ENCODE results near the gene OR4D2. TPM values are rescaled to one million over a fixed set of nuclear protein-coding genes. Genes with fewer than 3 reads are reported as not detected.

Gene OR4D2
- total RNA-seq (2022): not detected in 2 replicates
- not detected for Bru-seq, nascent RNA
- not detected for BruChase-seq, experiment 1, labeled RNA remaining after a 6-hour chase
- percentile 12 among the genes with signal in this experiment for BruChase-seq, experiment 2, labeled RNA remaining after a 2-hour chase
- long read RNA-seq: 0 reads

GRCh38 chr17:58166682-58167081 is at the start of gene OR4D2:
Gene OR4D2, plus strand, starts transcription at chr17:58166982. Its CDS starts 2,674 bp downstream, at chr17:58169656.
- no peaks in the 10 kb centered on the region for H3K36me3 Mint-ChIP-seq (ENCODE audit: insufficient read depth, unreplicated experiment)
- intact Hi-C loops (cut with micrococcal nuclease): no loop called here
- POLR2A ChIA-PET: no interaction called here
- TF ChIP-seq, protein P1, sequence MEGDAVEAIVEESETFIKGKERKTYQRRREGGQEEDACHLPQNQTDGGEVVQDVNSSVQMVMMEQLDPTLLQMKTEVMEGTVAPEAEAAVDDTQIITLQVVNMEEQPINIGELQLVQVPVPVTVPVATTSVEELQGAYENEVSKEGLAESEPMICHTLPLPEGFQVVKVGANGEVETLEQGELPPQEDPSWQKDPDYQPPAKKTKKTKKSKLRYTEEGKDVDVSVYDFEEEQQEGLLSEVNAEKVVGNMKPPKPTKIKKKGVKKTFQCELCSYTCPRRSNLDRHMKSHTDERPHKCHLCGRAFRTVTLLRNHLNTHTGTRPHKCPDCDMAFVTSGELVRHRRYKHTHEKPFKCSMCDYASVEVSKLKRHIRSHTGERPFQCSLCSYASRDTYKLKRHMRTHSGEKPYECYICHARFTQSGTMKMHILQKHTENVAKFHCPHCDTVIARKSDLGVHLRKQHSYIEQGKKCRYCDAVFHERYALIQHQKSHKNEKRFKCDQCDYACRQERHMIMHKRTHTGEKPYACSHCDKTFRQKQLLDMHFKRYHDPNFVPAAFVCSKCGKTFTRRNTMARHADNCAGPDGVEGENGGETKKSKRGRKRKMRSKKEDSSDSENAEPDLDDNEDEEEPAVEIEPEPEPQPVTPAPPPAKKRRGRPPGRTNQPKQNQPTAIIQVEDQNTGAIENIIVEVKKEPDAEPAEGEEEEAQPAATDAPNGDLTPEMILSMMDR (IDR thresholded peaks at IDR 0.05; ENCODE audit: unreplicated experiment): no peak
- CTCF ChIA-PET: no interaction called here
- no peak within 1 kb of the TSS for H3K27ac Mint-ChIP-seq (ENCODE audit: low read depth, unreplicated experiment)
- no peak for DNase-seq (ENCODE audit: unreplicated experiment)
- no TSS peak for BruUV-seq (replicated peaks)
- H3K4me3 Mint-ChIP-seq (ENCODE audit: unreplicated experiment): no peak within 1 kb of the TSS
- H3K9me3 Mint-ChIP-seq (ENCODE audit: unreplicated experiment): peaks cover 7% of the 10 kb centered on the region
- peaks cover 89% of the 10 kb centered on the region for H3K27me3 Mint-ChIP-seq (ENCODE audit: insufficient read depth, unreplicated experiment)
- no peaks in the 10 kb centered on the region for H3K4me1 Mint-ChIP-seq (ENCODE audit: insufficient read depth, unreplicated experiment)

DNA sequence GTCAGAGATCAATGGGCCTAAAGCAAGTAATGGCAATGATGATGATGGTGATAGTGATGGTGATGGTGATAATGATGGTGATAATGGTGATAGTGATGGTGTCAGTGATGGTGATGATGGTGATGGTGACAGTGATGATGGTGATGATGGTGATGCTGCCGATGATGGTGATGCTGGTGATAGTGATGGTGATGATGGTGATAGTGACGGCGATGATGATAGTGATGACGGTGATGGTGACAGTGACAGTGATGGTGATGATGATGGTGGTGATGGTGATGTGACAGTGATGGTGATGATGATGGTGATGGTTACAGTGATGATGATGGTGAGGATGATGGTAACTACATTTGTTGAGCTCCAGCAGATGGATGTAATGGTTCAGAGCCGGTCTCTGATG is 49.4 kb upstream of the OR4D2 start:
- TF ChIP-seq, protein P1 (IDR thresholded peaks at IDR 0.05; ENCODE audit: unreplicated experiment): no peak
- H3K4me3 Mint-ChIP-seq (ENCODE audit: unreplicated experiment): no peak overlapping the region
- H3K4me1 Mint-ChIP-seq (ENCODE audit: insufficient read depth, unreplicated experiment): no peaks in the 10 kb centered on the region
- no TSS peak for BruUV-seq (replicated peaks)
- no peaks in the 10 kb centered on the region for H3K36me3 Mint-ChIP-seq (ENCODE audit: insufficient read depth, unreplicated experiment)
- POLR2A ChIA-PET: no interaction called here
- intact Hi-C loops (cut with micrococcal nuclease): loop anchor here (10.0 kb wide), 1 partner anchor 983 kb away; no protein-coding TSS in a partner anchor
- CTCF ChIA-PET: interaction anchor here (0.7 to 1.1 kb wide), 3 partner anchors 55 to 637 kb away, joined by 3 read pairs; no protein-coding TSS in a partner anchor
- H3K9me3 Mint-ChIP-seq (ENCODE audit: unreplicated experiment): no peaks in the 10 kb centered on the region
- no peak overlapping the region for H3K27ac Mint-ChIP-seq (ENCODE audit: low read depth, unreplicated experiment)
- peaks cover 34% of the 10 kb centered on the region for H3K27me3 Mint-ChIP-seq (ENCODE audit: insufficient read depth, unreplicated experiment)
- DNase-seq (ENCODE audit: unreplicated experiment): no peak

DNA sequence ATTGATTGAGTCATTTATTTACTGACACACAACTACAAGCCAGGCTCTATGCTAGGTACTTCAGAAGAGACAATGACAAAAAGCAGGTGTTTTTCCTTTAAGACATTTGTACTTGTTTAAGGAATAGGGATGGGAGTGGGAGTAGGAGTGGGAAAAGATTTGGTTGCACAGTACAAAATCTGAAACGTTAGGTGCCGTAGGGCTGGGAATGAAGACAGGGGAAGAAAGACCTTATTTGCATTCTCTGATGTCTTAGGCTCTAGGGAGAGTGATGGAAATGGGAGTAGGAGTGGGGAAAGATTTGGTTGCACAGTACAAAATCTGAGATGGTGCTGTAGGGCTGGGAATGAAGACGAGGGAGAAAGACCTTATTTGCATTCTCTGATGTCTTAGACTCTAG is 47.3 kb upstream of the OR4D2 start:
- H3K4me3 Mint-ChIP-seq (ENCODE audit: unreplicated experiment): no peak overlapping the region
- no peak overlapping the region for H3K27ac Mint-ChIP-seq (ENCODE audit: low read depth, unreplicated experiment)
- intact Hi-C loops (cut with micrococcal nuclease): loop anchor here (10.0 kb wide), 1 partner anchor 985 kb away; no protein-coding TSS in a partner anchor
- no peak for DNase-seq (ENCODE audit: unreplicated experiment)
- BruUV-seq (replicated peaks): no TSS peak
- no peaks in the 10 kb centered on the region for H3K36me3 Mint-ChIP-seq (ENCODE audit: insufficient read depth, unreplicated experiment)
- H3K27me3 Mint-ChIP-seq (ENCODE audit: insufficient read depth, unreplicated experiment): peaks cover 48% of the 10 kb centered on the region
- ChIA-PET CTCF (no interaction called here), POLR2A (interaction anchor here (0.5 kb wide), 1 partner anchor 163 kb away, joined by 3 read pairs; no protein-coding TSS in a partner anchor)
- TF ChIP-seq, protein P1 (IDR thresholded peaks at IDR 0.05; ENCODE audit: unreplicated experiment): no peak
- no peaks in the 10 kb centered on the region for H3K4me1 Mint-ChIP-seq (ENCODE audit: insufficient read depth, unreplicated experiment)
- no peaks in the 10 kb centered on the region for H3K9me3 Mint-ChIP-seq (ENCODE audit: unreplicated experiment)

DNA sequence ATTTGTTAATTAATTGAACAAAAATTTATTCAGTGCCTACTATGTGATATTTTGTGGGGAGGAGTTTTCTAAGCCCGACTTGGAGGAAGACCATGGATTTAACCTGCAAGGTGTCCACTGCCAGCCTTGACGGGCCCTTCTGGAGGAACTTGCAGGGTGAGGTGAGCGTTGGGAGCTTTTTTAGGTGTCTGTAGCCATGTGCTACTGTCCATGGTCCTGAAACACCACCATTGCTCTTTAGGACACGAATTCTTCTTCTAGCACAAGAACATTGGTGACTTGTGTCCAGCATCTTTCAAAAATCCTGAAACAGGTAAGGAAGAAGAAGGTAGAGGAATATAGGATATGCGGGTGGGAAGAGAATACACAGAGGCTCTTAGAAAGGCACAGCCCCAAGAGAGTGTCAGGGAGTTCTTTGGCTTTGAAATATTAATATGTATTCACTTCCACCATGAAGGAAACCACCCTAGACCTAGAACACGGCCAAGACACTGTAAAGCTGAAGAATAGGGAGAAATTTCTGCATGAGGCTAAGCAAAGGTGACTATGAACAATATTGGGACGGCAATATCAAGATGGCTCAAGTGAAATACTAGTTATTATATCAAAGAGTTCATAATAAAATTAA is 46.5 kb upstream of the OR4D2 start:
- TF ChIP-seq, protein P1 (IDR thresholded peaks at IDR 0.05; ENCODE audit: unreplicated experiment): no peak
- Mint-ChIP-seq H3K4me1 (ENCODE audit: insufficient read depth, unreplicated experiment) (no peaks in the 10 kb centered on the region), H3K27ac (ENCODE audit: low read depth, unreplicated experiment) (no peak overlapping the region), H3K27me3 (ENCODE audit: insufficient read depth, unreplicated experiment) (peaks cover 53% of the 10 kb centered on the region), H3K9me3 (ENCODE audit: unreplicated experiment) (no peaks in the 10 kb centered on the region), H3K4me3 (ENCODE audit: unreplicated experiment) (no peak overlapping the region), H3K36me3 (ENCODE audit: insufficient read depth, unreplicated experiment) (no peaks in the 10 kb centered on the region)
- peak; percentile 70 for DNase-seq (ENCODE audit: unreplicated experiment)
- POLR2A ChIA-PET: interaction anchor here (0.5 to 0.6 kb wide), 2 partner anchors 164 to 256 kb away, joined by 3 read pairs; no protein-coding TSS in a partner anchor
- BruUV-seq (replicated peaks): no TSS peak
- intact Hi-C loops (cut with micrococcal nuclease): no loop called here
- CTCF ChIA-PET: interaction anchor here (0.7 kb wide), 1 partner anchor 304 kb away, joined by 3 read pairs; no protein-coding TSS in a partner anchor
